Activated CD8-positive, alpha-beta T cell treated with anti-CD3 and anti-CD28 coated beads for 36 hours (primary cell): ENCODE results near the gene VPS16. TPM values are rescaled to one million over a fixed set of nuclear protein-coding genes. Genes with fewer than 3 reads are reported as not detected.

Source experiments
- ATAC-seq: fragments of 200-7000 bp; cut with Tn5 transposase; one replicate; pipeline ENCODE4 v1.10.0; 2021; ENCODE audit warnings: mild to moderate bottlenecking, moderate library complexity
- CTCF ChIA-PET: fragments of 350-600 bp; sonication (Branson Sonifier 250); formaldehyde crosslinking; loops from one replicate; lab custom pipeline; 2021; ENCODE audit warnings: antibody characterized with exemption; lab: Charles Lee
- POLR2A ChIA-PET: fragments of 350-600 bp; sonication (Branson Sonifier 250); formaldehyde crosslinking; loops from one replicate; lab custom pipeline; 2021; ENCODE audit warnings: antibody characterized with exemption; lab: Charles Lee
- DNase-seq: peaks from one replicate; pipeline ENCODE4 v3.0.0-alpha.2; 2020
- H3K27ac Mint-ChIP-seq: one replicate; pipeline ENCODE4 v1.8.0; 2021; ENCODE audit warnings: mild to moderate bottlenecking, mixed read lengths
- H3K27me3 Mint-ChIP-seq: one replicate; pipeline ENCODE4 v1.8.0; 2021; ENCODE audit warnings: mixed read lengths
- H3K36me3 Mint-ChIP-seq: one replicate; pipeline ENCODE4 v1.8.0; 2021; ENCODE audit warnings: low read depth, mixed read lengths
- H3K4me1 Mint-ChIP-seq: one replicate; pipeline ENCODE4 v1.8.0; 2021; ENCODE audit warnings: low read depth, mixed read lengths
- H3K4me3 Mint-ChIP-seq: one replicate; pipeline ENCODE4 v1.8.0; 2021; ENCODE audit warnings: mild to moderate bottlenecking, moderate library complexity, mixed read lengths
- H3K9me3 Mint-ChIP-seq: one replicate; pipeline ENCODE4 v1.8.0; 2021; ENCODE audit warnings: mixed read lengths
- CTCF ChIP-seq: fragments of 200-600 bp; IDR thresholded peaks from one replicate; pipeline ENCODE4 v1.8.0; 2022; ENCODE audit warnings: antibody characterized with exemption, mild to moderate bottlenecking
- intact Hi-C: fragments of 100-400 bp; cut with micrococcal nuclease; formaldehyde crosslinking; loops from one replicate; pipeline ENCODE4 v1.10.0; 2022
- total RNA-seq, 2 experiments: library from RNA; stranded (reverse); gene quantifications; one replicate each; pipeline ENCODE4 v1.2.3, GENCODE V29; 2021

Gene VPS16
- total RNA-seq, 2 experiments from 2014 or later: 34.5 to 38.7 TPM

GRCh38 chr20:2840967-2841531, 504 bp downstream of the VPS16 start:
- peak overlapping the region; percentile 70 for H3K27ac Mint-ChIP-seq
- intact Hi-C loops: no loop called here
- TF ChIP-seq CTCF: no peak

DNA sequence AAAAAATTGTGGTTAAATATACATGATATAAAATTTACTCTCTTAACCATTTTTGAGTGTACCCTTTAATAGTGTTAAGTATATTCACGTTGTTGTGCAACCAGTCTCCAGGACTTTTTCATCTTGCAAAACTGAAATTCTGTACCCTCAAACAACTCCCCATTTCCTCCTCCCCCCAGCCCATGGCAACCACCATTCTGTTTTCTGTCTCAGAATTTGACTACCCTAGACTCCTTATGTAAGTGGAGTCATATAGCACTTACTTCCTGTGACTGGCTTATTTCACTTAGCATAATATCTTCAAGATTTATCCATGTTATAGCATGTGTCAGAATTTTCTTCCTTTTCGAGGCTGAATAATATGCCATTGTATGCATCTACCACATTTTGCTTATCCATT, 5.1 kb downstream of the VPS16 start:
- Mint-ChIP-seq H3K27ac (no peak overlapping the region), H3K4me1 (peaks cover 36% of the 10 kb centered on the region), H3K4me3 (no peak overlapping the region), H3K9me3 (no peaks in the 10 kb centered on the region), H3K27me3 (no peaks in the 10 kb centered on the region), H3K36me3 (peaks cover 3% of the 10 kb centered on the region)
- ChIA-PET POLR2A (interaction anchor here (0.6 kb wide), 1 partner anchor 302 kb away, joined by 3 read pairs; no protein-coding TSS in a partner anchor), CTCF (no interaction called here)
- intact Hi-C loops: no loop called here
- DNase-seq (peak; percentile 21), ATAC-seq (no peak)
- TF ChIP-seq CTCF: no peak

More at GRCh38 chr20:2840967-2841531, 504 bp downstream of the VPS16 start:
- CTCF ChIA-PET: interaction anchor here (2.0 kb wide), 1 partner anchor 25 kb away, joined by 6 read pairs; no protein-coding TSS in a partner anchor
- Mint-ChIP-seq H3K4me3 (peak overlapping the region; percentile 83), H3K9me3 (no peaks in the 10 kb centered on the region), H3K27me3 (no peaks in the 10 kb centered on the region), H3K36me3 (peaks cover 22% of the 10 kb centered on the region), H3K4me1 (peaks cover 40% of the 10 kb centered on the region)
- DNase-seq: peak; percentile 59
- peak; percentile 45 for ATAC-seq
- POLR2A ChIA-PET: interaction anchor here (0.9 to 3.0 kb wide), 8 partner anchors 8 to 331 kb away, joined by 3 to 10 read pairs (median 6); partner anchors contain the start of genes CPXM1 and PTPRA

DNA sequence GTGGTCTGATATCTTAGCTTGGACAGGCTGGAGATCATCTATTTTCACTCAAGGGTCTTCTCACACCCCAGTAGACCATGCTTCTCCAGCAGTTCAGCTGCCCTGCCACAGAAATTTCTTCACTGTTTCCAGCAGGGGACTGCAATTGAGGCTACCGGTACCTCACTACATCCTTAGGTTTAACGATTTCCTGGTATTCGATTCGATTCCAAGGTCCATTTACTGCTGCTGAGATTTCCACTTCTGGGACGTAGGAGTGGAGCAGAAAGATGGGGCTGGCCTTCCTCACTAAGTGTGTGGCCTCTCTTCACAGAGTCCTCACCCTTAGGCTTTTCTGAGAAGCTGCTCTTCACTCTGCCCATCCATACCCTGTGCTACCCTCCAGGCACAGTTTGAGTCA, 6.2 kb downstream of the VPS16 start:
- no peak overlapping the region for H3K4me3 Mint-ChIP-seq
- ATAC-seq (no peak), DNase-seq (no peak)
- H3K27ac Mint-ChIP-seq: no peak overlapping the region
- peaks cover 31% of the 10 kb centered on the region for H3K4me1 Mint-ChIP-seq
- H3K36me3 Mint-ChIP-seq: peaks cover 3% of the 10 kb centered on the region
- ChIA-PET CTCF (no interaction called here), POLR2A (no interaction called here)
- intact Hi-C loops: no loop called here
- no peak for TF ChIP-seq CTCF
- H3K27me3 Mint-ChIP-seq: no peaks in the 10 kb centered on the region
- H3K9me3 Mint-ChIP-seq: no peaks in the 10 kb centered on the region

DNA sequence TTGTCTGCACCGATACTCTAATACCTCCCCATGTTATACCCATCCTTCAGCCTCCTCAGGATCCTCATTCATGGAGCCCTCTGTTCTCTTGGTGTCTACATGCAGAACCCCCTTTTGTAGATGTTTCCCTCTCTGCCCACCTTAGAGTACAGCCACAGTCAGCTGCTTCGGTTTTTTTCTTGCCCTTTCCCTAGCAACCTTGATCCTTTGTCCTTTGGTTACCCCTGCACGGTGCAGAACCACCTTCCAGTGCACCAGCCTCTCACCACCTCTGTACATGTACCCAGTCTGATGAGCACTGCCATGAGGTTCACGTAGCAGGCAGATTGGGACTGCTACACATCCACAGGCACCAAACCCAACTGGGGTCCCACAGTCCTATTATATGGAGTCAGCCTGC, 7.3 kb downstream of the VPS16 start:
- Mint-ChIP-seq H3K4me1 (peaks cover 42% of the 10 kb centered on the region), H3K9me3 (no peaks in the 10 kb centered on the region), H3K27ac (no peak overlapping the region), H3K36me3 (peaks cover 3% of the 10 kb centered on the region), H3K27me3 (no peaks in the 10 kb centered on the region), H3K4me3 (no peak overlapping the region)
- DNase-seq: no peak
- intact Hi-C loops: no loop called here
- no peak for TF ChIP-seq CTCF
- ChIA-PET POLR2A (interaction anchor here (1.0 kb wide), 2 partner anchors 16 to 225 kb away, joined by 4 to 5 read pairs; no protein-coding TSS in a partner anchor), CTCF (no interaction called here)
- no peak for ATAC-seq

DNA sequence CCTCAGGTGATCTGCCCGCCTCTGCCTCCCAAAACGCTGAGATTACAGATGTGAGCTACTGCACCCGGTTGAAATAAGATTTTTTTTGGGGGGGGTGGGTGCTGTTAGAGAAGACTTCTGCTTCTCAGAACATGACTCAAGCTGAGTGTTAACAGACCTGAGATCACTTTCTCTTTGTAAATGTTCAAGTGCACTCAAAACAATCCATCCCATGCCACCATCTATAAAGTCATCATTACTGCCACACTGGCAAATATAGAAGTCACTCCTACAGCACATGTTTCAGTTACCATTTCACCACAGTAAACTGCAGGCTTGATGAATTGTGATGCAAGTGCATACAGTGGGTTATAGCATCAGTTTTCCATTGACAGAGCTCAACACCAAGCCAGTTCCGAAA, 9.0 kb downstream of the VPS16 start:
- Mint-ChIP-seq H3K4me3 (no peak overlapping the region), H3K36me3 (peaks cover 3% of the 10 kb centered on the region), H3K9me3 (no peaks in the 10 kb centered on the region), H3K4me1 (peaks cover 38% of the 10 kb centered on the region), H3K27ac (no peak overlapping the region), H3K27me3 (no peaks in the 10 kb centered on the region)
- ATAC-seq (peak; percentile 28), DNase-seq (no peak)
- CTCF ChIA-PET: interaction anchor here (1.2 to 1.7 kb wide), 3 partner anchors 11 to 97 kb away, joined by 3 to 5 read pairs (median 3); no protein-coding TSS in a partner anchor
- POLR2A ChIA-PET: interaction anchor here (1.8 kb wide), 1 partner anchor 9 kb away, joined by 7 read pairs; the partner anchor contains the start of genes PCED1A and VPS16
- no peak for TF ChIP-seq CTCF
- intact Hi-C loops: no loop called here
